HG03025 (cell line): Measurements from ENCODE around the gene SLC34A2.

Source experiments
- ATAC-seq: cut with Tn5 transposase; IDR thresholded peaks from one replicate; pipeline ENCODE4 v1.9.1; 2021; ENCODE audit warnings: mild to moderate bottlenecking, moderate library complexity; ENCODE audit not compliant: unreplicated experiment, low FRiP score

SLC34A2 gene

GRCh38 chr4:25712611-25713010, 57.0 kb downstream of the SLC34A2 start:
- ATAC-seq = no peak

GRCh38 chr4:25713812-25714211, 58.2 kb downstream of the SLC34A2 start:
- ATAC-seq = no peak

GRCh38 chr4:25722964-25723363, 67.3 kb downstream of the SLC34A2 start:
- ATAC-seq = no peak

- ATAC-seq = no peak
Measured at GRCh38 chr4:25723409-25723808, 67.8 kb downstream of the SLC34A2 start.

- ATAC-seq = no peak
Measured at GRCh38 chr4:25725870-25726269, 70.2 kb downstream of the SLC34A2 start.

- no peak for ATAC-seq
Measured at GRCh38 chr4:25727711-25728493, 72.3 kb downstream of the SLC34A2 start.
